ENCODE measurements around the gene MAPK8. TPM values are rescaled to one million over a fixed set of nuclear protein-coding genes. Genes with fewer than 3 reads are reported as not detected.

Gene MAPK8
- polyA plus RNA-seq, 1 experiment: 31.2 TPM

GRCh38 chr10:48453451-48454301 is 147.2 kb downstream of the MAPK8 start:
- CTCF ChIA-PET: interaction anchor here (1.0 kb wide), 1 partner anchor 20 kb away, joined by 3 read pairs; no protein-coding TSS in a partner anchor
- Histone ChIP-seq H3K36me3 (ENCODE audit: control insufficient read depth, insufficient read depth, low read length) (peaks cover 20% of the 10 kb centered on the region), H3K4me3 (ENCODE audit: low read depth, low read length) (no peak overlapping the region), H3K27me3 (ENCODE audit: control insufficient read depth, insufficient read depth, low read length) (no peaks in the 10 kb centered on the region)
- no peak for TF ChIP-seq CTCF (IDR thresholded peaks at IDR 0.05; ENCODE audit: insufficient read depth, low read depth, low read length)
- no peak for DNase-seq (ENCODE audit: low read depth)
- POLR2A ChIA-PET: no interaction called here

GRCh38 chr10:48454302-48455054 is 148.0 kb downstream of the MAPK8 start:
- DNase-seq (ENCODE audit: low read depth): no peak
- CTCF ChIA-PET: interaction anchor here (1.0 kb wide), 1 partner anchor 21 kb away, joined by 3 read pairs; no protein-coding TSS in a partner anchor
- TF ChIP-seq CTCF (IDR thresholded peaks at IDR 0.05; ENCODE audit: insufficient read depth, low read depth, low read length): no peak
- Histone ChIP-seq H3K4me3 (ENCODE audit: low read depth, low read length) (no peak overlapping the region), H3K36me3 (ENCODE audit: control insufficient read depth, insufficient read depth, low read length) (peaks cover 18% of the 10 kb centered on the region), H3K27me3 (ENCODE audit: control insufficient read depth, insufficient read depth, low read length) (no peaks in the 10 kb centered on the region)
- POLR2A ChIA-PET: no interaction called here

GRCh38 chr10:48455055-48455391 is 148.5 kb downstream of the MAPK8 start:
- TF ChIP-seq CTCF (IDR thresholded peaks at IDR 0.05; ENCODE audit: insufficient read depth, low read depth, low read length): no peak
- Histone ChIP-seq H3K27me3 (ENCODE audit: control insufficient read depth, insufficient read depth, low read length) (no peaks in the 10 kb centered on the region), H3K4me3 (ENCODE audit: low read depth, low read length) (no peak overlapping the region), H3K36me3 (ENCODE audit: control insufficient read depth, insufficient read depth, low read length) (peaks cover 15% of the 10 kb centered on the region)
- no peak for DNase-seq (ENCODE audit: low read depth)
- POLR2A ChIA-PET: no interaction called here
- CTCF ChIA-PET: interaction anchor here (1.3 kb wide), 1 partner anchor 14 kb away, joined by 3 read pairs; no protein-coding TSS in a partner anchor

GRCh38 chr10:48455392-48456151 is 149.1 kb downstream of the MAPK8 start:
- no peak for DNase-seq (ENCODE audit: low read depth)
- Histone ChIP-seq H3K36me3 (ENCODE audit: control insufficient read depth, insufficient read depth, low read length) (peaks cover 14% of the 10 kb centered on the region), H3K27me3 (ENCODE audit: control insufficient read depth, insufficient read depth, low read length) (no peaks in the 10 kb centered on the region), H3K4me3 (ENCODE audit: low read depth, low read length) (no peak overlapping the region)
- ChIA-PET CTCF (interaction anchor here (0.7 to 1.3 kb wide), 2 partner anchors 13 to 201 kb away, joined by 3 read pairs; no protein-coding TSS in a partner anchor), POLR2A (no interaction called here)
- TF ChIP-seq CTCF (IDR thresholded peaks at IDR 0.05; ENCODE audit: insufficient read depth, low read depth, low read length): no peak

Data from BJ (cell line).